CD4-positive, CD25-positive, alpha-beta regulatory T cell (primary cell): ENCODE data around the gene CDKN2AIP. TPM values are rescaled to one million over a fixed set of nuclear protein-coding genes. Genes with fewer than 3 reads are reported as not detected.
"Not testable (repeated sequence)": the region's sequence is repeated elsewhere in the genome, so short reads cannot be mapped to it uniquely, and the experiment has no call there.

Experiments
- ATAC-seq, 2 donors: fragments of 150-1000 bp; cut with Tn5 transposase; one replicate each; pipeline ENCODE4 v1.10.0; 2021; ENCODE audit warnings: low read depth in 2 of 2, moderate number of reproducible peaks in 2 of 2, moderate library complexity in 1 of 2
- DNase-seq, 3 donors: peaks; one replicate each; pipeline versions ENCODE4 v3.0.0 to v3.0.0-alpha.2; 2012 to 2022; ENCODE audit warnings: mixed read lengths in 1 of 3
- H3K27ac ChIP-seq: one replicate; pipeline ENCODE4 v1.7.0; 2013; ENCODE audit warnings: mild to moderate bottlenecking, low read length; ENCODE audit not compliant: insufficient read depth, poor library complexity, severe bottlenecking
- H3K27me3 ChIP-seq: one replicate; pipeline ENCODE4 v1.7.0; 2013; ENCODE audit warnings: low read length; ENCODE audit not compliant: control insufficient read depth, insufficient read depth
- H3K36me3 ChIP-seq: one replicate; pipeline ENCODE4 v1.7.0; 2013; ENCODE audit warnings: mild to moderate bottlenecking, low read length, moderate library complexity; ENCODE audit not compliant: control insufficient read depth, insufficient read depth
- H3K4me1 ChIP-seq: 2 replicates; pipeline ENCODE4 v1.7.0; 2013; ENCODE audit warnings: mild to moderate bottlenecking, low read length; ENCODE audit not compliant: insufficient read depth, control insufficient read depth, poor library complexity, severe bottlenecking
- H3K4me3 ChIP-seq: one replicate; pipeline ENCODE4 v1.7.0; 2013; ENCODE audit warnings: low read depth, mild to moderate bottlenecking, low read length, moderate library complexity
- H3K9me3 ChIP-seq, 2 experiments: 1 replicate in 1 of 2; 2 replicates in 1 of 2; pipeline ENCODE4 v1.7.0; 2013; ENCODE audit warnings: low read length in 2 of 2, mild to moderate bottlenecking in 1 of 2, moderate library complexity in 1 of 2; ENCODE audit not compliant: control insufficient read depth in 2 of 2
- H3K27ac Mint-ChIP-seq, 3 donors: one replicate each; pipeline ENCODE4 v1.8.0; 2020 to 2022; ENCODE audit warnings: mild to moderate bottlenecking in 3 of 3, mixed read lengths in 3 of 3, moderate library complexity in 2 of 3
- H3K27me3 Mint-ChIP-seq: one replicate; pipeline ENCODE4 v1.8.0; 2022; ENCODE audit warnings: mild to moderate bottlenecking, mixed read lengths
- H3K36me3 Mint-ChIP-seq: one replicate; pipeline ENCODE4 v1.8.0; 2020; ENCODE audit warnings: mixed read lengths
- H3K4me1 Mint-ChIP-seq, 4 donors: one replicate each; pipeline ENCODE4 v1.8.0; 2020 to 2022; ENCODE audit warnings: mixed read lengths in 4 of 4, mild to moderate bottlenecking in 1 of 4
- H3K4me3 Mint-ChIP-seq, 4 donors: one replicate each; pipeline ENCODE4 v1.8.0; 2020 to 2022; ENCODE audit warnings: mild to moderate bottlenecking in 4 of 4, mixed read lengths in 4 of 4, moderate library complexity in 3 of 4
- H3K9me3 Mint-ChIP-seq, 7 donors: one replicate each; pipeline ENCODE4 v1.8.0; 2020 to 2022; ENCODE audit warnings: mixed read lengths in 7 of 7, mild to moderate bottlenecking in 3 of 7, moderate library complexity in 2 of 7
- polyA plus RNA-seq, 4 donors: library from polyadenylated mRNA; unstranded; fragments of 300-500 nt; fragmentation: Illumina TruSeq; gene quantifications; one replicate each; pipeline ENCODE4 v1.2.3, GENCODE V29; 2021
- total RNA-seq: library from RNA; stranded (reverse); gene quantifications from one replicate; pipeline ENCODE4 v1.2.3, GENCODE V29; 2022

Gene CDKN2AIP
- total and polyA plus RNA-seq, 5 donors from 2014 or later: 23.0 to 46.4 (median 32.5) TPM

DNA sequence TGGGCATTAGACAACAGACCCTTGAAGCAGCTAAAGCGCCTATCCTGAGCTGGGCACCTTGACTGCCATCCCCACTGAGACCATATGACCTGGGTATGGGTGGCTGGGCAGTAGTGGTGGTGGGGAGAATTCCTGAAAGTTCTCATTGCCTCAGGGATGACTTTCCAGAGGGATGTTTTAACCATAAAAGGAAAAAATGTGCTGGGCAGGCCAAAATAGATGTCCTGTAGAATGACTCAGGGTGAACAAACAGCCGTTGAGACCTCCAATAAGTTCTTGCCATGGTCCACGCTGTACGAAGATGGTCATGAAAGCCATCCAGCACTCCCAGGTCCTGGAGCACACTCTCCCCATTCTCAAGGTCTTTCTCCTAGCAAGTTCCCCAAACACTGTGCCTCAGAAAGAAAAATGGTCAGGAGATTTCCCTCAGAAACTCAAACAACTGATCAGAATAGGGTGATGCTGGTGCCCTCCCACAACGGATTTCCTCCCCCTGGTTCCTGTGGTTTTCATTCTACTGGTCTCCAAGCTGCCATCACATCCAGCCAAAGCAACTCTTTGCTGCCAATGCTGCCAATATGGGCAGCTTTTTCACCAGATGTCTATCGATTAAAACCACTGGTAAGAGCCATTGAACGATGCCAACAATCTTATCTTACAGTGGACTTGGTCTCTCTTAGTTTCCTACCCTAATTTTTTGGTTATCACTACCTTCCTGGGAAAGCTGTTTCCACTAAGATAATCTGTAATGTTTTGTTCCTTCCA lies 11.2 kb downstream of the CDKN2AIP start:
- Histone ChIP-seq H3K4me1 (peaks cover 11% of the 10 kb centered on the region), H3K4me3 (no peak overlapping the region), H3K9me3 (no peaks in the 10 kb centered on the region), H3K27ac (no peak overlapping the region), H3K36me3 (peaks cover 12% of the 10 kb centered on the region), H3K27me3 (no peaks in the 10 kb centered on the region)
- no peak overlapping the region for H3K4me3 Mint-ChIP-seq
- peaks cover 4% of the 10 kb centered on the region for H3K36me3 Mint-ChIP-seq
- H3K27ac Mint-ChIP-seq: peak overlapping the region in 2 of 3 donors; percentile 32 to 84
- ATAC-seq (no peak), DNase-seq (peak in 1 of 3 donors; percentile 34)
- no peaks in the 10 kb centered on the region for H3K27me3 Mint-ChIP-seq
- H3K9me3 Mint-ChIP-seq: no peaks in the 10 kb centered on the region
- H3K4me1 Mint-ChIP-seq: peaks cover 7 to 32% (median 23%) of the 10 kb centered on the region in 4 donors

DNA sequence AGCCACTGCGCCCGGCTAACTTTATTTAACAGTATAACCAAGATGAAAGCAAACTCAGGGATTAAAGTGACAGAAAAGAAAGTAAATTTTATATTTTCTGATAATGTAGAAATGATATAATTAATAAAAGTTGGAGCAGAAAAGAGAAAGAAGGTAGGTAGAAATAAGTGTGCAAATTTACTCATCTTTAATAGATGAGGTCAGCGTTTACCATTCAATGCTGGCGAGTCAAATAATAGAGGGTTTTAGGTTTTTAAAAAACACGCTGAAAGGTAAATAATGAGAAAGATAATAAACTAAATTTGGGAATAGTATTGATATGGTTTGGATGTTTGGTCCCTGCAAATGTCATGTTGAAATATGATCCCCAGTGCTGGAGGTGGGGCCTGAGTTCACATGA lies 13.6 kb downstream of the CDKN2AIP start:
- H3K9me3 ChIP-seq: no peaks in the 10 kb centered on the region
- peaks cover 3% of the 10 kb centered on the region for H3K36me3 Mint-ChIP-seq
- ATAC-seq: no peak

DNA sequence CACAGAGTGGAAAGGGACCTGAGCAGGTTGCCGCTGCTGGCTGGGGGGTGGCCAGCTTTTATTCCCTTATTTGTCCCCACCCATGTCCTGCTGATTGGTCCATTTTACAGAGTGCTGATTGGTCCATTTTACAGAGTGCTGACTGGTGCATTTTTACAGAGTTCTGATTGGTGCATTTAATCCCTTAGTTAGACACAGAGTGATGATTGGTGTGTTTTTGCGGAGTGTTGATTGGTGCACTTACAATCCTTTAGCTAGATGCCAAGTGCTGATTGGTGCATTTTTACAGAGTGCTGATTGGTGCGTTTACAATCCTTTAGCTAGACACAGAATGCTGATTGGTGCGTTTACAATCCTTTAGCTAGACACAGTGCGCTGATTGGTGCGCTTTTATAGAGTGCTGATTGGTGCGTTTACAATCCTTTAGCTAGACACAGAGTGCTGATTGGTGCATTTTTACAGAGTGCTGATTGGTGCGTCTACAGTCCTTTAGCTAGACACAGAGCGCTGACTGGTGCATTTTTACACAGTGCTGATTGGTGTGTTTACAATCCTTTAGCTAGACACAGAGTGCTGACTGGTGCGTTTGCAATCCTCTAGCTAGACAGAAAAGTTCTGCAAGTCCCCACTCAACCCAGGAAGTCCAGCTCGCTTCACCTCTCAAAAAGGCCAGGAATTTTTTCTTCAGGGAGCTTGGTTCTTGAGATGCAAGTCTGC lies 19.6 kb downstream of the CDKN2AIP start:
- H3K4me1 ChIP-seq, H3K27me3 Mint-ChIP-seq, ATAC-seq, H3K4me1 Mint-ChIP-seq, H3K36me3 ChIP-seq, H3K36me3 Mint-ChIP-seq, H3K9me3 Mint-ChIP-seq, H3K27ac ChIP-seq, H3K4me3 ChIP-seq, DNase-seq, H3K27ac Mint-ChIP-seq, H3K9me3 ChIP-seq, H3K27me3 ChIP-seq, H3K4me3 Mint-ChIP-seq: not testable (repeated sequence)

More for the DNA sequence above, 13.6 kb downstream of the CDKN2AIP start:
- Mint-ChIP-seq H3K27ac (no peak overlapping the region), H3K9me3 (no peaks in the 10 kb centered on the region), H3K4me3 (no peak overlapping the region), H3K27me3 (no peaks in the 10 kb centered on the region), H3K4me1 (peaks cover 7 to 23% (median 17%) of the 10 kb centered on the region in 4 donors)
- Histone ChIP-seq H3K27ac (no peak overlapping the region), H3K4me3 (no peak overlapping the region), H3K4me1 (peaks cover 11% of the 10 kb centered on the region), H3K27me3 (no peaks in the 10 kb centered on the region), H3K36me3 (no peaks in the 10 kb centered on the region)
- DNase-seq: no peak

DNA sequence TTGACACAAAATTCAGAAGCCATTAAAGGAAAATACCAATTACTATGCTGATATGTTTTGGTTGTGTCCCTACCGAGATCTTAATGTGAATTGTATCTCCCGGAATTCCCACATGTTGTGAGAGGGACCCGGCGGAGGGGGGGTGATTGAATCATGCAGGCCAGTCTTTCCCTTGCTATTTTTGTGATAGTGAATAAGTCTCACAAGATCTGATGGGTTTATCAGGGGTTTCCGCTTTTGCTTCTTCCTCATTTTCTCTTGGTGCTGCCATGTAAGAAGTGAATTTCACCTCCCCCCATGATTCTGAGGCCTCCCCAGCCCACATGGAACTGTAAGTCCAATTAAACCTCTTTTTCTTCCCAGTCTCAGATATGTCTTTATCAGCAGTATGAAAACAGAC lies 21.4 kb downstream of the CDKN2AIP start:
- H3K27ac Mint-ChIP-seq: peak overlapping the region in 1 of 3 donors; percentile 60
- not testable (repeated sequence) for H3K27ac ChIP-seq, H3K9me3 ChIP-seq, H3K27me3 ChIP-seq, H3K36me3 ChIP-seq, DNase-seq, H3K27me3 Mint-ChIP-seq, ATAC-seq, H3K4me1 ChIP-seq, H3K4me3 ChIP-seq, H3K4me3 Mint-ChIP-seq, H3K9me3 Mint-ChIP-seq, H3K36me3 Mint-ChIP-seq, H3K4me1 Mint-ChIP-seq

DNA sequence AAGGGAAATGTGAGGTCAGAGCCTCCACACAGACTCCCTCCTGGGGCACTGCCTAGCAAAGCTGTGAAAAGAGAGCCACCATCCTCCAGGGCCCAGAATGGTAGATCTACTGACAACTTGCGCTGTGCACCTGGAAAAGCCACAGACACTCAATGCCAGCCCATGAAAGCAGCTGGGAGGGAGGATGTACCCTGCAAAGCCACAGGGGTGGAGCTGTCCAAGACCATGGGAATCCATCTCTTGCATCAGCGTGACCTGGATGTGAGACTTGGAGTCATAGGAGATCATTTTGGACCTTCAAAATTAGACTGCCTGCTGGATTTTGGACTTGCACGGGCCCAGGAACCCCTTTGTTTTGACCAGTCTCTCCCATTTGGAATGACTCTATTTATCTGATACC lies 22.8 kb downstream of the CDKN2AIP start:
- H3K27me3 ChIP-seq: no peaks in the 10 kb centered on the region
- H3K36me3 ChIP-seq: no peaks in the 10 kb centered on the region
- Mint-ChIP-seq H3K36me3 (peaks cover 4% of the 10 kb centered on the region), H3K27ac (no peak overlapping the region), H3K9me3 (peaks cover 0 to 3% (median 0%) of the 10 kb centered on the region in 7 donors), H3K27me3 (peaks cover 4% of the 10 kb centered on the region), H3K4me3 (no peak overlapping the region), H3K4me1 (peaks cover 0 to 1% (median 0%) of the 10 kb centered on the region in 4 donors)
- ATAC-seq (no peak), DNase-seq (no peak)
- H3K4me1 ChIP-seq: peaks cover 2% of the 10 kb centered on the region
- no peak overlapping the region for H3K27ac ChIP-seq
- no peak overlapping the region for H3K4me3 ChIP-seq
- H3K9me3 ChIP-seq: peaks cover 0 to 2% of the 10 kb centered on the region in 2 experiments

DNA sequence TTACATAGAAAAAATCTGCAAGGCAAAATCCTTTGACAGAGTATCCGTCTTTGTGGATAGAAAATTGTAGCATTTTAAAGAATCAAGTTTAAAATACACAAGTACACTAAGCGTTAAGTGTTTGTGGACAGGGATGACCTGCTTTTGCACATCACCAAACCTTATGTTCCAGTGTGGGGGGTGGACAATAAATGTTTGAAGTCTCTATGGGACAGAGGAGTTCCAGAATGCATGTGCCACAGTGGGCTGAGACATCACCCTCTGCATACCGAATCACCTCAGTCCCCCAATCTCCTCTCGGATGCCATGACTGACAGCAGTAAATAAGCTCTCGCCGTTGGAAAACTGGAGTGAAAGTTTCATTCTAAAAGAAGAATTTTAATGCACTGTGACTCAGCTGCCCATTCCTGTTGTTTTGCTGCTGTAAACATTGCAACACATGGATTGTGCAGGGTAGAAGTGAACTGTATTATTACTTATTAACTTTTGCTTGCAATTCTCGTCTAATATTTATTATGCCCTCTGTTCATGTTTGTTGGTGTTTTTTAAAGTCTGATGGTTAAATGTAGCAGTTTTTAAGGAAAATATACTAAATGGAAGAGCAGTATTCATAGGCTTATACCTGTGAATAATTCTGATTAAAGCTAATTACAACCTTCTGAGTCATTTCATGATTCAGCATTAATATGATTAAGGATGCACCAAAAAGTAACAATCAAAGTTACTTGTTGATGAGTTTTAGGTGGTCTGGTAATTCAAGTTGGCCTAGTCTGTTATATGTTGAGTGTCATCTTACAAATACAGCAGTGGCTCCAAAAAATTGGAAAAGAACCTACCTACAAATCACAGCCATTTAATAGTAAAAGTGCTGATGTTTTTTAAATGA lies 24.0 kb downstream of the CDKN2AIP start:
- Mint-ChIP-seq H3K4me1 (peaks cover 0 to 5% (median 0%) of the 10 kb centered on the region in 4 donors), H3K9me3 (peaks cover 0 to 3% (median 0%) of the 10 kb centered on the region in 7 donors), H3K27ac (no peak overlapping the region), H3K4me3 (no peak overlapping the region), H3K36me3 (peaks cover 4% of the 10 kb centered on the region), H3K27me3 (peaks cover 4% of the 10 kb centered on the region)
- H3K36me3 ChIP-seq: no peaks in the 10 kb centered on the region
- H3K27me3 ChIP-seq: no peaks in the 10 kb centered on the region
- no peak overlapping the region for H3K27ac ChIP-seq
- no peak overlapping the region for H3K4me3 ChIP-seq
- H3K4me1 ChIP-seq: peaks cover 4% of the 10 kb centered on the region
- no peak for ATAC-seq
- peaks cover 0 to 2% of the 10 kb centered on the region in 2 experiments for H3K9me3 ChIP-seq
- DNase-seq: no peak

DNA sequence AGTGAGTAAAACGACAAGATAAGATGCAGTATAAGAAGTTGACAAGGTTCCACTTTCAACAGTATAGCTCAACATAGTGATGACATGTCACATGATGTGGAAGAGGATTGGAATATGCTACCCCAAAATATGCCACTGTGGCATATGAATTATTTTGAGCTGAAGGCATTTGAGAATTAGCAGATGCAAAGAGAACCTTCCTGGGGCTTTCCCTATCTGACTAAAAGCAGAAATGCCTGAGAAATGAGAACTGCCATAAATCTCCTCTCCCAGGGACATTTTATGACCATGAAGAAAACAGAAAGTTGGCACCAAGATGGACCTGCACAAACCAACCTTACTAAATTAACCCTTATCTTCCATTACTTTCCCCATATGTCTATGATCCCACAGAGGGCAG lies 24.8 kb downstream of the CDKN2AIP start:
- no peak for ATAC-seq
- peaks cover 0 to 3% (median 0%) of the 10 kb centered on the region in 7 donors for H3K9me3 Mint-ChIP-seq
- no peak overlapping the region for H3K4me3 ChIP-seq
- peaks cover 0 to 5% (median 0%) of the 10 kb centered on the region in 4 donors for H3K4me1 Mint-ChIP-seq
- peaks cover 4% of the 10 kb centered on the region for H3K27me3 Mint-ChIP-seq
- H3K27ac Mint-ChIP-seq: no peak overlapping the region
- peaks cover 4% of the 10 kb centered on the region for H3K36me3 Mint-ChIP-seq
- no peaks in the 10 kb centered on the region for H3K9me3 ChIP-seq
- no peak for DNase-seq
- H3K27ac ChIP-seq: no peak overlapping the region
- no peaks in the 10 kb centered on the region for H3K36me3 ChIP-seq
- no peak overlapping the region for H3K4me3 Mint-ChIP-seq
- H3K4me1 ChIP-seq: peaks cover 4% of the 10 kb centered on the region
- H3K27me3 ChIP-seq: no peaks in the 10 kb centered on the region
